MM.1S (cell line): ENCODE results near the gene CCDC124.

Experiments
- DNase-seq: peaks from one replicate; pipeline ENCODE4 v3.0.0-alpha.2; 2015
- H2AFZ ChIP-seq: fragments of 300-600 bp; sonication (generic); 2 replicates; pipeline ENCODE4 v1.6.0; 2016; ENCODE audit warnings: antibody characterized with exemption, low read length
- H3F3A ChIP-seq: fragments of 300-600 bp; sonication (generic); 2 replicates; pipeline ENCODE4 v1.6.1; 2016; ENCODE audit warnings: mild to moderate bottlenecking, antibody characterized with exemption, low read length, moderate library complexity, mixed read lengths; ENCODE audit not compliant: insufficient read depth
- H3K27ac ChIP-seq: fragments of 300-600 bp; sonication (generic); 2 replicates; pipeline ENCODE4 v1.5.1; 2016; ENCODE audit warnings: mild to moderate bottlenecking, low read length
- H3K27me3 ChIP-seq: fragments of 300-600 bp; sonication (generic); replicated peaks from 2 replicates; pipeline ENCODE4 v1.6.0; 2016; ENCODE audit warnings: low read length; ENCODE audit not compliant: insufficient read depth
- H3K36me3 ChIP-seq: fragments of 300-600 bp; sonication (generic); replicated peaks from 2 replicates; pipeline ENCODE4 v1.6.1; 2016; ENCODE audit warnings: mild to moderate bottlenecking, low read length, mixed read lengths; ENCODE audit not compliant: insufficient read depth
- H3K4me1 ChIP-seq: fragments of 300-600 bp; sonication (generic); 2 replicates; pipeline ENCODE4 v1.6.1; 2016; ENCODE audit warnings: low read length, mixed read lengths
- H3K4me2 ChIP-seq: fragments of 300-600 bp; sonication (generic); 2 replicates; pipeline ENCODE4 v1.6.0; 2016; ENCODE audit warnings: low read depth, low read length
- H3K4me3 ChIP-seq: fragments of 300-600 bp; sonication (generic); 2 replicates; pipeline ENCODE4 v1.5.1; 2016; ENCODE audit warnings: low read length, mixed read lengths
- H3K79me2 ChIP-seq: fragments of 300-600 bp; sonication (generic); 2 replicates; pipeline ENCODE4 v1.6.1; 2016; ENCODE audit warnings: mixed run types, low read length, mixed read lengths
- H3K9ac ChIP-seq: fragments of 300-600 bp; sonication (generic); 2 replicates; pipeline ENCODE4 v1.6.1; 2016; ENCODE audit warnings: low read length, mixed read lengths
- H3K9me2 ChIP-seq: fragments of 300-600 bp; sonication (generic); replicated peaks from 2 replicates; pipeline ENCODE4 v1.6.1; 2016; ENCODE audit warnings: mild to moderate bottlenecking, low read length, mixed read lengths; ENCODE audit not compliant: insufficient read depth
- H3K9me3 ChIP-seq: fragments of 300-600 bp; sonication (generic); replicated peaks from 2 replicates; pipeline ENCODE4 v1.6.1; 2016; ENCODE audit warnings: mild to moderate bottlenecking, low read length, mixed read lengths; ENCODE audit not compliant: insufficient read depth
- H4K20me1 ChIP-seq: fragments of 300-600 bp; sonication (generic); 2 replicates; pipeline ENCODE4 v1.6.1; 2016; ENCODE audit warnings: mild to moderate bottlenecking, low read length, moderate library complexity, mixed read lengths; ENCODE audit not compliant: insufficient read depth
- EZH2 ChIP-seq: fragments of 300-600 bp; sonication (generic); optimal IDR thresholded peaks from 2 replicates; pipeline ENCODE3; 2017; ENCODE audit warnings: low read depth, mild to moderate bottlenecking, antibody characterized with exemption, low read length, mixed read lengths
- EZH2phosphoT487 ChIP-seq: fragments of 300-600 bp; sonication (generic); IDR thresholded peaks from 2 replicates; pipeline ENCODE4 v1.6.1; 2018; ENCODE audit warnings: antibody characterized with exemption, low read length
- TF ChIP-seq, protein P1 (sequence below): fragments of 300-600 bp; sonication (generic); IDR thresholded peaks from 2 replicates; pipeline ENCODE4 v1.5.1; 2016; ENCODE audit warnings: antibody characterized with exemption, low read length, mixed read lengths

The CCDC124 gene

DNA sequence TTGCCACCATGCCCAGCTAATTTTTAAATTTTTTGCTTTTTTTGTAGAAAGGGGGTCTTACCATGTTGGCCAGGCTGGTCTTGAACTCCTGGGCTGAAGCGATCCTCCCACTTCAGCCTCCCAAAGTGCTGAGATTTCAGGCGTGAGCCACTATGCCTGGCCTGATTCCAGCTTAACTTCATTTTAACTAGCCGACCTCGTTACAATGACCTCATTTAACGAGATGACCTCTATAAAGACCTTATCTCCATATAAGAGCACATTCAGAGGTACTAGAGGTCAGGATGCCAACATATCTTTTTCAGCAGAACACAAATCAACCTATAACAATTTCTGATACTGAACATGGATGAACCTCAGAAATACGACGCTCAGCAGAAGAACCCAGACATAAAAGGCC, 44.7 kb downstream of the CCDC124 start:
- Histone ChIP-seq H2AFZ (no peak overlapping the region), H3K27ac (no peak overlapping the region), H3K9ac (no peak overlapping the region), H3F3A (no peaks in the 10 kb centered on the region), H3K4me1 (no peaks in the 10 kb centered on the region), H3K79me2 (no peaks in the 10 kb centered on the region), H3K27me3 (peaks cover 88% of the 10 kb centered on the region), H3K9me3 (no peaks in the 10 kb centered on the region), H3K9me2 (no peaks in the 10 kb centered on the region), H3K36me3 (no peaks in the 10 kb centered on the region), H4K20me1 (no peaks in the 10 kb centered on the region), H3K4me2 (no peak overlapping the region), H3K4me3 (no peak overlapping the region)
- no peak for DNase-seq
- TF ChIP-seq EZH2 (no peak), EZH2phosphoT487 (no peak)
- TF ChIP-seq, protein P1, sequence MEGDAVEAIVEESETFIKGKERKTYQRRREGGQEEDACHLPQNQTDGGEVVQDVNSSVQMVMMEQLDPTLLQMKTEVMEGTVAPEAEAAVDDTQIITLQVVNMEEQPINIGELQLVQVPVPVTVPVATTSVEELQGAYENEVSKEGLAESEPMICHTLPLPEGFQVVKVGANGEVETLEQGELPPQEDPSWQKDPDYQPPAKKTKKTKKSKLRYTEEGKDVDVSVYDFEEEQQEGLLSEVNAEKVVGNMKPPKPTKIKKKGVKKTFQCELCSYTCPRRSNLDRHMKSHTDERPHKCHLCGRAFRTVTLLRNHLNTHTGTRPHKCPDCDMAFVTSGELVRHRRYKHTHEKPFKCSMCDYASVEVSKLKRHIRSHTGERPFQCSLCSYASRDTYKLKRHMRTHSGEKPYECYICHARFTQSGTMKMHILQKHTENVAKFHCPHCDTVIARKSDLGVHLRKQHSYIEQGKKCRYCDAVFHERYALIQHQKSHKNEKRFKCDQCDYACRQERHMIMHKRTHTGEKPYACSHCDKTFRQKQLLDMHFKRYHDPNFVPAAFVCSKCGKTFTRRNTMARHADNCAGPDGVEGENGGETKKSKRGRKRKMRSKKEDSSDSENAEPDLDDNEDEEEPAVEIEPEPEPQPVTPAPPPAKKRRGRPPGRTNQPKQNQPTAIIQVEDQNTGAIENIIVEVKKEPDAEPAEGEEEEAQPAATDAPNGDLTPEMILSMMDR, result no peak

DNA sequence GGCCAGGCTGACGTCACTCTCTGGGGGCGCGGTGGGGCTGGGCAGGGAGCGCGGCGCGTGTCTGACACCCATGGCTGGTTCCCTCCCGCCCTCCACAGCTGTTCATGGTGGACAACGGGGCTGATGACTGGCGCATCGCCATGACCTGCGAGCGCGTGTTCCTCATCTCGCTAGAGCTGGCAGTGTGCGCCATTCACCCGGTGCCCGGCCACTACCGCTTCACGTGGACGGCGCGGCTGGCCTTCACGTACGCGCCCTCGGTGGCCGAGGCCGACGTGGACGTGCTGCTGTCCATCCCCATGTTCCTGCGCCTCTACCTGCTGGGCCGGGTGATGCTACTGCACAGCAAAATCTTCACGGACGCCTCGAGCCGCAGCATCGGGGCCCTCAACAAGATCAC, 48.8 kb downstream of the CCDC124 start:
- no peaks in the 10 kb centered on the region for H4K20me1 ChIP-seq
- no peak overlapping the region for H3K27ac ChIP-seq
- H3K9ac ChIP-seq, result no peak overlapping the region
- no peak overlapping the region for H2AFZ ChIP-seq
- no peak for DNase-seq
- H3K4me3 ChIP-seq, result no peak overlapping the region
- no peaks in the 10 kb centered on the region for H3K36me3 ChIP-seq
- TF ChIP-seq, protein P1, result no peak
- TF ChIP-seq EZH2phosphoT487 (no peak), EZH2 (no peak)
- H3K79me2 ChIP-seq, result no peaks in the 10 kb centered on the region
- no peak overlapping the region for H3K4me2 ChIP-seq
- H3K9me3 ChIP-seq, result no peaks in the 10 kb centered on the region
- H3K9me2 ChIP-seq, result no peaks in the 10 kb centered on the region
- no peaks in the 10 kb centered on the region for H3F3A ChIP-seq
- peaks cover 90% of the 10 kb centered on the region for H3K27me3 ChIP-seq
- H3K4me1 ChIP-seq, result no peaks in the 10 kb centered on the region

DNA sequence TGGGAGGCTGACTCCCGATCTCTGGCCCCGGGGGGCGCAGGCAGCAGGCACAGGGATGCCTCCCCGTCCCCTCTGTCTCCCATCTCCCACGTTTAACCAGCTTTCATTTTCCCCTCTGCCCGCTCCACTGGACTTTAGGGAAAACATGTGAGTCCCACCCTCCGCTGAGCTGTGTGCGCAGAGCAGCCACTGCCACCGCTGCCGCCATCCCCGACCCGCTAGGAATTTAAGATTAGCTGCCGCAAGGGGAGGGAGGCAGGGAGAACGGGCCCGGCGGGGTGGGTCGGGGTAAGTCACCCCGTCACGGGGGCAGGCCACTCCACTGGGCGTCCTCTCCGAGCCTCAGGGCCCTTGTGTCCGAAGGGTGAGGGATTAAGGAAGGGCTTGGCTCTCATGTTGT, 49.6 kb downstream of the CCDC124 start:
- no peaks in the 10 kb centered on the region for H3K36me3 ChIP-seq
- H3K9me2 ChIP-seq, result no peaks in the 10 kb centered on the region
- H3K27me3 ChIP-seq, result peaks cover 91% of the 10 kb centered on the region
- TF ChIP-seq, protein P1, result no peak
- TF ChIP-seq EZH2 (no peak), EZH2phosphoT487 (no peak)
- no peak overlapping the region for H3K4me3 ChIP-seq
- no peak overlapping the region for H2AFZ ChIP-seq
- no peaks in the 10 kb centered on the region for H4K20me1 ChIP-seq
- H3K79me2 ChIP-seq, result no peaks in the 10 kb centered on the region
- H3K27ac ChIP-seq, result no peak overlapping the region
- no peaks in the 10 kb centered on the region for H3K9me3 ChIP-seq
- no peak overlapping the region for H3K9ac ChIP-seq
- H3K4me2 ChIP-seq, result no peak overlapping the region
- H3K4me1 ChIP-seq, result no peaks in the 10 kb centered on the region
- no peaks in the 10 kb centered on the region for H3F3A ChIP-seq
- no peak for DNase-seq
